Thyroid gland (tissue), 4 donors: ENCODE results near the gene SNAP29. TPM values are rescaled to one million over a fixed set of nuclear protein-coding genes. Genes with fewer than 3 reads are reported as not detected.
"Not testable (repeated sequence)": the region's sequence is repeated elsewhere in the genome, so short reads cannot be mapped to it uniquely, and the experiment has no call there.

ENCODE experiments used
- DNase-seq, 2 donors: peaks; one replicate each; pipeline ENCODE4 v3.0.0-alpha.2; 2019
- H3K27ac ChIP-seq, 3 donors: fragments of 200-600 bp; sonication (generic); 1 replicate in 2 of 3; 2 replicates in 1 of 3; pipeline ENCODE4 v1.5.1; 2016 to 2019; ENCODE audit warnings: mild to moderate bottlenecking in 1 of 3, moderate library complexity in 1 of 3
- H3K27me3 ChIP-seq: fragments of 200-600 bp; sonication (generic); one replicate; pipeline ENCODE4 v1.5.1; 2019
- H3K36me3 ChIP-seq, 2 donors: fragments of 200-600 bp; sonication (generic); one replicate each; pipeline ENCODE4 v1.5.1; 2016 to 2019
- H3K4me1 ChIP-seq, 2 donors: fragments of 200-600 bp; sonication (generic); one replicate each; pipeline ENCODE4 v1.5.1; 2017 to 2019
- H3K4me3 ChIP-seq, 3 donors: fragments of 200-600 bp; sonication (generic); replicated peaks in 1 of 3; 1 replicate in 2 of 3; 2 replicates in 1 of 3; pipeline ENCODE4 v1.5.1; 2016; ENCODE audit warnings: mild to moderate bottlenecking in 1 of 3
- H3K9me3 ChIP-seq: fragments of 200-600 bp; sonication (generic); one replicate; pipeline ENCODE4 v1.5.1; 2017
- POLR2A ChIP-seq, 2 donors: fragments of 450-650 bp; IDR thresholded peaks; one replicate each; pipeline ENCODE4 v1.6.1; 2017; ENCODE audit warnings: antibody characterized with exemption in 2 of 2, mild to moderate bottlenecking in 2 of 2, moderate library complexity in 1 of 2
- WGBS, 2 donors: methylation state at CpG; one replicate each; pipeline ENCODE4 v1.1.5; 2017; 5-methylcytosine and 5-hydroxymethylcytosine counted together
- intact Hi-C: fragments of 100-400 bp; cut with DNase I; formaldehyde crosslinking; loops from one replicate; pipeline ENCODE4 v1.15.1; 2023
- total RNA-seq, 4 donors: library from RNA; depleted of rRNA; stranded (reverse); fragments of >200 nt; gene quantifications; one replicate each; pipeline ENCODE4 v1.2.3, GENCODE V29; 2016
- TF ChIP-seq, protein P1 (sequence below), 6 experiments: fragments of 200-600 bp in 3 of 6; fragments of 450-650 bp in 3 of 6; sonication (generic) in 3 of 6; IDR thresholded peaks; one replicate each; pipeline ENCODE4 v1.5.1; 2016 to 2019; ENCODE audit warnings: antibody characterized with exemption in 6 of 6, mild to moderate bottlenecking in 2 of 6, inconsistent platforms in 1 of 6, moderate library complexity in 1 of 6

Gene SNAP29
- total RNA-seq, 4 donors from 2014 or later = 17.1 to 21.1 (median 17.6) TPM

DNA sequence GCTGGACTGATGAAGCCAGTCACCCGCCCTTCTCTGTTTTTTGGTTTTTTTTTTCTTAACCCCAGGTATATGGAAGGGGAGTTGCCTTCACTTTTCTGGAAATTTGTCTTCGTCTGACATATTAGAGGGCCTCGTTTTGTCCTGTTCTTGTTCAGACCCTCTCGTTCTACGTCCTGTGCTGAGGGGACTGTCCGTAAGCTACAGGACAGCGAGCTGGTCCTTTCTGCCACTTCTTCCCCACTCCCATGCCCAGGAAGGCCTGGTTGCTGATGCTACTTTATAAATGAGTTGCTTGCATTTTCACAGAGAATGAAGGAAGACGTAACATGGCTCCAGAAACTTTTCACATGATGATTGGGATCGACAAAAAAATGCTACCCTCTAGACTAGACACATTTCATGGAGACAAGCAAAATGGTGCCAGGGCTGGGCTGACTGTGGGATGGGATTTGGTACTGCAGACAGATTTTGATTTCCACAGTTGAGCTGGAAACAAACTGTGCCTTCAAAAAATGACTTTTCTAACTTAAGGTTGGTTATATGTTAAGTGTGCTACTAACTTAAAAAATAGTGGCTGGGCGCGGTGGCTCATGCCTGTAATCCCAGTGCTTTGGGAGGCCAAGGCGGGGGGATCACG is 31.2 kb downstream of the SNAP29 start:
- Histone ChIP-seq H3K27me3 (no peaks in the 10 kb centered on the region), H3K9me3 (no peaks in the 10 kb centered on the region), H3K36me3 (peaks cover 0 to 29% of the 10 kb centered on the region in 2 donors), H3K4me3 (no peak overlapping the region), H3K27ac (no peak overlapping the region), H3K4me1 (no peaks in the 10 kb centered on the region)
- TF ChIP-seq, protein P1, sequence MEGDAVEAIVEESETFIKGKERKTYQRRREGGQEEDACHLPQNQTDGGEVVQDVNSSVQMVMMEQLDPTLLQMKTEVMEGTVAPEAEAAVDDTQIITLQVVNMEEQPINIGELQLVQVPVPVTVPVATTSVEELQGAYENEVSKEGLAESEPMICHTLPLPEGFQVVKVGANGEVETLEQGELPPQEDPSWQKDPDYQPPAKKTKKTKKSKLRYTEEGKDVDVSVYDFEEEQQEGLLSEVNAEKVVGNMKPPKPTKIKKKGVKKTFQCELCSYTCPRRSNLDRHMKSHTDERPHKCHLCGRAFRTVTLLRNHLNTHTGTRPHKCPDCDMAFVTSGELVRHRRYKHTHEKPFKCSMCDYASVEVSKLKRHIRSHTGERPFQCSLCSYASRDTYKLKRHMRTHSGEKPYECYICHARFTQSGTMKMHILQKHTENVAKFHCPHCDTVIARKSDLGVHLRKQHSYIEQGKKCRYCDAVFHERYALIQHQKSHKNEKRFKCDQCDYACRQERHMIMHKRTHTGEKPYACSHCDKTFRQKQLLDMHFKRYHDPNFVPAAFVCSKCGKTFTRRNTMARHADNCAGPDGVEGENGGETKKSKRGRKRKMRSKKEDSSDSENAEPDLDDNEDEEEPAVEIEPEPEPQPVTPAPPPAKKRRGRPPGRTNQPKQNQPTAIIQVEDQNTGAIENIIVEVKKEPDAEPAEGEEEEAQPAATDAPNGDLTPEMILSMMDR (IDR thresholded peaks at IDR 0.05) = no peak
- TF ChIP-seq POLR2A (IDR thresholded peaks at IDR 0.05) = no peak
- intact Hi-C loops = no loop called here
- 92 to 95% methylated on average over 13 of the region's 13 CpGs for WGBS, 2 donors
- DNase-seq = no peak

DNA sequence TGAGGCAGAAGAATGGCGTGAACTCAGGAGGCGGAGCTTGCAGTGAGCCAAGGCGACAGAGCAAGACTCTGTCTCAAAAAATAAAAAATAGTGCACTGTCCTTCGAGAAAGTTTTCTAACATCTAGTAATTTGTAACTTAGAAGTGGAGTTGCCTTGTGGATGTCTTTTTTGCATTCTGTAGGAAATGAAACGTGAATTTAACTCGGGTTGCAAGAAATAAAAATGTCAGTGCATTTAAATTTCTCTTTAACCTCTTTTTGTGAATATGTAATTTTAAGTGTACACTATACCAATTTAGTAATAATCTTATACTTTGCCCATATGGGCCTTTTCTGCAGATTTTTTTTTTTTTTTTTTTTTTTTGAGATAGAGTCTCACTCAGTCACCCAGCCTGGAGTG is 32.2 kb downstream of the SNAP29 start:
- intact Hi-C loops = no loop called here
- H3K27ac ChIP-seq = no peak overlapping the region
- DNase-seq = no peak
- H3K27me3 ChIP-seq = no peaks in the 10 kb centered on the region
- no peak overlapping the region for H3K4me3 ChIP-seq
- no peak for TF ChIP-seq POLR2A (IDR thresholded peaks at IDR 0.05)
- TF ChIP-seq, protein P1 (IDR thresholded peaks at IDR 0.05) = no peak
- peaks cover 0 to 26% of the 10 kb centered on the region in 2 donors for H3K36me3 ChIP-seq
- WGBS, 2 donors = 95 to 97% methylated on average over 6 of the region's 6 CpGs
- no peaks in the 10 kb centered on the region for H3K4me1 ChIP-seq
- no peaks in the 10 kb centered on the region for H3K9me3 ChIP-seq

DNA sequence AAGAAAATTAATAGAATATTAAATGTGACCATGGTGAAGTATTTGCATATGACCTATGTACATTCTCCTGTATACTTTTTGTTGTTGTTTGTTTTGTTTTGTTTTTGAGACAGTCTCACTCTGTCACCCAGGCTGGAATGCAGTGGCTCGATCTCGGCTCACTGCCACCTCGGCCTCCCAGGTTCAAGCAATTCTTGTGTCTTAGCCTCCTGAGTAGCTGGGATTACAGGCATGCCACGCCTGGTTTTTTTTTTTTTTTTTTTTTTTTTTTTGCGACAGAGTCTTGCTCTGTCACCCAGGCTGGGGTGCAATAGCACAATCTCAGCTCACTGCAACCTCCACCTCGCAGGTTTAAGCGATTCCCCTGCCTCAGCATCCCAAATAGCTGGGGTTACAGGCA is 38.9 kb downstream of the SNAP29 start:
- H3K27ac ChIP-seq, H3K4me1 ChIP-seq, H3K9me3 ChIP-seq, H3K36me3 ChIP-seq, intact Hi-C loops, DNase-seq, H3K4me3 ChIP-seq, H3K27me3 ChIP-seq: not testable (repeated sequence)
- 88 to 92% methylated on average over 7 of the region's 7 CpGs for WGBS, 2 donors

GRCh38 chr22:20899827-20900423 is 41.1 kb downstream of the SNAP29 start:
- 79 to 88% methylated on average over 7 of the region's 7 CpGs for WGBS, 2 donors

DNA sequence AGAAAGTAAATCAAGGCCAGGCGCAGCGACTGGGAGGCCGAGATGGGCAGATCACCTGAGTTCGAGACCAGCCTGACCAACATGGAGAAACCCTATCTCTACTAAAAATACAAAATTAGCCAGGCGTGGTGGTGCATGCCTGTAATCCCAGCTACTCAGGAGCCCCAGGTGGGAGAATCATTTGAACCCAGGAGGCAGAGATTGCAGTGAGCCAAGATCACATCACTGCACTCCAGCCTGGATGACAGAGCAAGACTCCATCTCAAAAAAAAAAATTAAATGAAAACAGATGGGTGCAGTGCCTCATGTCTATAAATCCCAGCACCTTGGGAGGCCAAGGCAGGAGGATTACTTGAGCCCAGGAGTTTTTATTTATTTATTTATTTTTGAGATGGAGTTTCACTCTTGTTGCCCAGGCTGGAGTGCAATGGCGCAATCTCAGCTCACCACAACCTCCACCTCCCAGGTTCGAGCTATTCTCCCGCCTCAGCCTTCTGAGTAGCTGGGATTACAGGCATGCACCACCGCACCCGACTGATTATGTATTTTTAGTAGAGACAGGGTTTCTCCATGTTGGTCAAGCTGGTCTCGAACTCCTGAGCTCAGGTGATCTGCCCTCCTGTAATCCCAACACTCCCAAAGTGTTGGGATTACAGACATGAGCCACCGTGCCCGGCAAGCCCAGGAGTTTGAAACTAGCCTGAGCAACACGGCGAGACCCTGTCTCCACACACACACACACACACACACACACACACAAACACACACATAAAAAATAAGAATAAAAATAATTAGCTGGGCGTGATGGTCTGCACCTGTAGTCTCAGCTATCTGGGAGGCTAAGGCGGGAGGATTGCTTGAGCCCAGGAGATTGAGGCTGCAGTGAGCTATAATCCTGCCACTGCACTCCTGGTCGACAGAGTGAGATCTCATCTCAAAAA is 42.6 kb downstream of the SNAP29 start:
- H3K36me3 ChIP-seq, H3K4me3 ChIP-seq, intact Hi-C loops, H3K9me3 ChIP-seq, H3K27me3 ChIP-seq, H3K27ac ChIP-seq, H3K4me1 ChIP-seq, DNase-seq: not testable (repeated sequence)
- WGBS, 2 donors = 84 to 91% methylated on average over 18 of the region's 18 CpGs

More at GRCh38 chr22:20899827-20900423, 41.1 kb downstream of the SNAP29 start:
- Histone ChIP-seq H3K27me3 (no peaks in the 10 kb centered on the region), H3K4me3 (no peak overlapping the region), H3K27ac (no peak overlapping the region), H3K9me3 (no peaks in the 10 kb centered on the region), H3K36me3 (no peaks in the 10 kb centered on the region), H3K4me1 (no peaks in the 10 kb centered on the region)
- TF ChIP-seq POLR2A (IDR thresholded peaks at IDR 0.05) = no peak
- TF ChIP-seq, protein P1 (IDR thresholded peaks at IDR 0.05) = no peak
- DNase-seq = no peak
- intact Hi-C loops = no loop called here
